GM12864 (cell line): ENCODE results near the gene GAS2L1.
"Not testable (repeated sequence)": the region's sequence is repeated elsewhere in the genome, so short reads cannot be mapped to it uniquely, and the experiment has no call there.

Source experiments
- DNase-seq: peaks from one replicate; pipeline ENCODE4 v3.0.0-alpha.2; 2011; ENCODE audit warnings: low read depth
- H3K4me3 ChIP-seq: 2 replicates; pipeline ENCODE4 v1.5.1; 2011; ENCODE audit warnings: mild to moderate bottlenecking, low read depth, low read length, control low read depth
- TF ChIP-seq, protein P1 (sequence below): IDR thresholded peaks from 2 replicates; pipeline ENCODE4 v1.5.1; 2011; ENCODE audit warnings: low read depth, mild to moderate bottlenecking, moderate library complexity, low read length, control low read depth, inconsistent platforms; ENCODE audit errors: missing control alignments

The GAS2L1 gene

DNA sequence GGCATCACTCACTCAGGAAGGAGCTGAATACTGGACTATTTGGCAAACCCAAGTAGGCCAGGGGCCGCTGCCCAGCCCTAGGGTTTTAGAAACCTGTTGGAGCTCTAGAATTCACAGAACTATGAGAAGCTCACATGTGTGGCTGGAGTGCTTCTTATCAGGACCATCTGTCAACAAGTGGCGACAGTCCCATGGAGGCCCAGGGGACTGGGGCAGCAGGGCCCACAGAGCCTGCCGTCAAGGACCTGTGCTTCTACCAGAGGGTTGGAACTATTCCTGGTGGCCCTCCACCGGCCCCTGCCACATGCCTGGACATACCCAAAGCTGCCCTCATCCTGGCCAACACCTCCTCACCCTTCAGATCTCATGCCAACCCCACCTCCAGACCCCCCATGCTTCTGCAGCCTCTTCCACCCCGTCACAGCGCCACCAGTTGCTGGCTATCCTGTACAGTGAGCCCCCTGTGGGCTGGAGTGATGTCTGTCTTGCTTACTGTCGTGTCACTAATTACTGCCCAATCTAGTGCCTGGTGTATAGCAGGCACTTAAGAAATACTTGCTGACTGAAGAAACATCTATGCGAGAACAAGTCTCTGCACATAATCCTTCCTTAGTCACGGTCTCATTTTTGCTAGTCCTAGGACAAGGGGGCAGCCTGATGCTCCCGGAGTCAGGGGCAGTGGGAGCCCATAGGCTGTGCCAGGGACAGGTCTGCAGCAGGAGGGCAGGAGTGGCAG lies 36.3 kb downstream of the GAS2L1 start:
- no peak for DNase-seq
- no peak overlapping the region for H3K4me3 ChIP-seq
- TF ChIP-seq, protein P1, sequence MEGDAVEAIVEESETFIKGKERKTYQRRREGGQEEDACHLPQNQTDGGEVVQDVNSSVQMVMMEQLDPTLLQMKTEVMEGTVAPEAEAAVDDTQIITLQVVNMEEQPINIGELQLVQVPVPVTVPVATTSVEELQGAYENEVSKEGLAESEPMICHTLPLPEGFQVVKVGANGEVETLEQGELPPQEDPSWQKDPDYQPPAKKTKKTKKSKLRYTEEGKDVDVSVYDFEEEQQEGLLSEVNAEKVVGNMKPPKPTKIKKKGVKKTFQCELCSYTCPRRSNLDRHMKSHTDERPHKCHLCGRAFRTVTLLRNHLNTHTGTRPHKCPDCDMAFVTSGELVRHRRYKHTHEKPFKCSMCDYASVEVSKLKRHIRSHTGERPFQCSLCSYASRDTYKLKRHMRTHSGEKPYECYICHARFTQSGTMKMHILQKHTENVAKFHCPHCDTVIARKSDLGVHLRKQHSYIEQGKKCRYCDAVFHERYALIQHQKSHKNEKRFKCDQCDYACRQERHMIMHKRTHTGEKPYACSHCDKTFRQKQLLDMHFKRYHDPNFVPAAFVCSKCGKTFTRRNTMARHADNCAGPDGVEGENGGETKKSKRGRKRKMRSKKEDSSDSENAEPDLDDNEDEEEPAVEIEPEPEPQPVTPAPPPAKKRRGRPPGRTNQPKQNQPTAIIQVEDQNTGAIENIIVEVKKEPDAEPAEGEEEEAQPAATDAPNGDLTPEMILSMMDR, result no peak

DNA sequence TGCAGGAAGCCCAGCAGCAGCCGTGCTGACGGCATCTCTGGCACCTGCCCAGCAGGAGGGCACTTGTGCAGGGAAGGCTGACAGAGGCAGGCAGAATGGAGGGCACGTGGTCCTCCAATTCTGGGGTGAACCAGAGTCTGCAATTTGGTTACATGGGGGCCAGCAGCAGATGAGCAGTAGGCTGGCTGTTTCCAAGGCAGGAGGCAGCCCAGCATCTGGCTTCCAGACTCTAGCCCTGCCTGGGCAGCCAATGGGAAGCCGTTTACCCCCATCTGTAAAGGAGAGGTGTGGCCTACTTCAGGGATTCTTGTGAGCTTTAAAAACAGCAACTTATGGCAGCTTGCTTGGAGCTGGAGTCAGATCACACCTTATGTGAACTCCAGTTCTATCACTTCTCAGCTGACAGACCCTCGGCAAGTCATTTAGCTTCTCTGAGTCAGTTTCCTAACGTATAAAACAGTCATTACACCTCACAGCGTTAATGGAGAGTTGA lies 36.9 kb downstream of the GAS2L1 start:
- TF ChIP-seq, protein P1, result no peak
- H3K4me3 ChIP-seq, result no peak overlapping the region
- DNase-seq, result no peak

DNA sequence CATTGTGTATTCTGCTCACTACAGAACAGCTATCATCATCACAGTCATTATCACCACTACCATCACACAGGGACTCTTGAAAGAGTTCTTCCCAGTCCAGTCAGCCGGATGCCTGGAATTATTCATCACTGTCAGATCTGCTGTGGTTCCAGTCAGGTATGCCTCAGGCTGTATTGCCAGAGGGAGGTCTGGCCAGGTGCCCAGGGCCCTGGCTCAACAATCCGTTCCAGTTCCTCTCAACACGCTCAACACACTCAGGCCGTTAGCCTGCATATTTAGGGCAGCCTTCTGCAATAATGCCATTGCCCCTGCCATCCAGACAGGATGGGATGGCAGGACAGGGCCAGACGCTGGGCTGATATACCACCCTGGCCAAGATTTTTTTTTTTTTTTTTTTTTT lies 37.7 kb downstream of the GAS2L1 start:
- TF ChIP-seq, protein P1, result no peak
- no peak for DNase-seq
- H3K4me3 ChIP-seq, result no peak overlapping the region

DNA sequence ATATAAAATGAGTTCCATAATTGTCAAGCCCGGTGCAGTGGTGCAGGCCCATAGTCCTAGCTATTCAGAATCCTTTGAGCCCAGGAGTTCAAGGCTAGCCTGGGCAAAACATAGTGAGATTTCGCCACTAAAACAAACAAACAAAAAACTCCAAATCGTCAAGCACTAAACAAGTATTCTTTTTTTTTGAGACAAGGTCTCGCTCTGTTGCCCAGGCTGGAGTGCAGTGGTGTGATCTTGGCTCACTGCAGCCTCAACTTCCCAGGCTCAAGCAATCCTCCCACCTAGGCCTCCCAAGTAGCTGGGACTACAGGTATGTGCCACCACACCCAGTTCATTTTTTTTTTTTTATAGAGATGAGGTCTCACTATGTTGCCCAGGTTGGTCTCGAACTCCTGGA lies 38.4 kb downstream of the GAS2L1 start:
- DNase-seq, H3K4me3 ChIP-seq: not testable (repeated sequence)

DNA sequence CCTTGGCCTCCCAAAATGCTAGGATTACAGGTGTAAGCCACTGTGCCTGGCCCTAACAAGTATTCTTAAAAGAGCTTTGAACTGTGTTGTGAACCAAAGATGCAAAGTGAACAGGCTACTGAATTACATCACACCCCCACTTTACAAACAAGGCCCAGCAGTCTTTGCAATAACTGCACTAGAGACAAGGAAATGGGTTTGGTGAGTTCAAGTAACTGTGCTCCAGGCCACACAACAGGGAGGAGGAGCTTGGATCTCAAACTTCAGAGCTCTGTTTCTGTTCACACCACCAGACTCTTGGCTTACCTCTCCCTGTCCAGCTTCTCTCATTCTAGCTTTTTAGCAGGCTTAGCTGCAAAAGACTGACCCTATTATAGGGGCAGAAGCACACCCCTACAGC lies 39.5 kb downstream of the GAS2L1 start:
- H3K4me3 ChIP-seq, result no peak overlapping the region
- no peak for DNase-seq
- TF ChIP-seq, protein P1, result no peak

DNA sequence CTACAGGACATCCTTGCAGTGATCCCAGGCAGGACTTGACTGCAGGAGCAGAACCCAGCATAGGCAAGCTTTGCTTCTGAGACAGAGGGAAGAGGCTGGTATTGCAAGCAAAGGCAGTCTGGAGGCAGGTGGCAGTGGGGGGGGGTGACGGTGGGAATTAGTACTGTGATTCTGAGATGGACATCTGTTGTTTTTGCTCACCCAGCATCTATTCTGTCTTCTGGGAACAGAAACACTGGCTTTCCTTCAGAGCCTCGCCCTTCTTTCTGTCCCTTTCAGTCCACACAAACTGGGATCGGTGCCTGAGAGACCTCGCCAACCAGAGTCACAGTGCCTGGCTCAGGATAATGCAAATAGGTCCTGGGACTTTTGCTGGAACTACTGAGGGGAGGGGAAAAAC lies 40.2 kb downstream of the GAS2L1 start:
- H3K4me3 ChIP-seq, result no peak overlapping the region
- no peak for DNase-seq
- TF ChIP-seq, protein P1, result no peak

DNA sequence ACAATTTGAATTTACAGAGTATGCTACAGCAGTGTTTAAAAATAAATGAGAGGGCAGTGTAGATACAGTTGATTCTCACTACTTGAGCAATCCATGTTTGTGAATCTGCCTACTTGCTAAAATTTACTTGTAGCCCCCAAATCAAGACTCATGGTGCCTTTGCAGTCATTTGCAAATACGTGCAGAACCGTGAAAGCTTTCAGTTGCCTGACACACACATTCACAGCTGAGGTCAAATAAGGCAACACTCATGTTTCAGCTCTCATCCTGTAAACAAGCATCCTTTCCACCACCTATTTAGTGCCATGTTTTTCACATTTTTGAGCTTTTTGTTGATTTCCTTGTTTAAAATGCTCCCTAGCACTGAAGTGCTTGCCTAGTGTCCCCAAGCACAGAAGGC lies 41.6 kb downstream of the GAS2L1 start:
- TF ChIP-seq, protein P1, result no peak
- no peak for DNase-seq

More for the DNA sequence above, 41.6 kb downstream of the GAS2L1 start:
- no peak overlapping the region for H3K4me3 ChIP-seq
